Cardiac fibroblast (primary cell): ENCODE data around the gene TKT.
"Not testable (repeated sequence)": the region's sequence is repeated elsewhere in the genome, so short reads cannot be mapped to it uniquely, and the experiment has no call there.

Experiments
- DNase-seq, 2 donors: peaks; one replicate each; pipeline versions ENCODE4 v3.0.0 to v3.0.0-alpha.2; 2010; ENCODE audit warnings: low read depth in 2 of 2
- H3K4me3 ChIP-seq, 2 donors: replicated peaks in 1 of 2; 1 replicate in 1 of 2; 2 replicates in 1 of 2; pipeline ENCODE4 v1.5.1; 2011; ENCODE audit warnings: low read depth in 2 of 2, low read length in 2 of 2, mild to moderate bottlenecking in 2 of 2, moderate library complexity in 1 of 2
- CTCF ChIP-seq: IDR thresholded peaks from one replicate; pipeline ENCODE4 v1.5.1; 2011; ENCODE audit warnings: low read depth, mild to moderate bottlenecking, low read length, inconsistent platforms

The TKT gene

GRCh38 chr3:53273146-53273670 is 17.4 kb upstream of the TKT start:
- no peak for TF ChIP-seq CTCF
- H3K4me3 ChIP-seq, result no peak overlapping the region
- DNase-seq, result no peak

- no peak overlapping the region for H3K4me3 ChIP-seq
- peak; percentile 98 for DNase-seq
- no peak for TF ChIP-seq CTCF
Measured at GRCh38 chr3:53269888-53270880, 14.4 kb upstream of the TKT start.

- DNase-seq, H3K4me3 ChIP-seq: not testable (repeated sequence)
Measured at GRCh38 chr3:53269193-53269592, 13.4 kb upstream of the TKT start.

- no peak overlapping the region for H3K4me3 ChIP-seq
- no peak for TF ChIP-seq CTCF
- DNase-seq, result no peak
Measured at GRCh38 chr3:53267766-53268165, 11.9 kb upstream of the TKT start.

GRCh38 chr3:53264718-53265117 is 8.9 kb upstream of the TKT start:
- H3K4me3 ChIP-seq, result no peak overlapping the region

GRCh38 chr3:53263907-53264306 is 8.1 kb upstream of the TKT start:
- no peak overlapping the region for H3K4me3 ChIP-seq
- no peak for TF ChIP-seq CTCF

More at GRCh38 chr3:53264718-53265117, 8.9 kb upstream of the TKT start:
- DNase-seq, result no peak
- TF ChIP-seq CTCF, result no peak

GRCh38 chr3:53261712-53262111 is 5.9 kb upstream of the TKT start:
- no peak overlapping the region for H3K4me3 ChIP-seq
- no peak for DNase-seq
- TF ChIP-seq CTCF, result no peak

More at GRCh38 chr3:53263907-53264306, 8.1 kb upstream of the TKT start:
- DNase-seq, result no peak
